ENCODE measurements around the gene TOMM22. TPM values are rescaled to one million over a fixed set of nuclear protein-coding genes. Genes with fewer than 3 reads are reported as not detected.

The TOMM22 gene
- total RNA-seq, 1 donor from 2014 or later: 58.8 TPM

GRCh38 chr22:38696606-38697424 is 15.1 kb downstream of the TOMM22 start:
- no peak for DNase-seq

- no peak for DNase-seq
These were observed 15.8 kb downstream of the TOMM22 start for GRCh38 chr22:38697425-38698089.

- DNase-seq: no peak
These were observed 16.8 kb downstream of the TOMM22 start for GRCh38 chr22:38698407-38699094.

- DNase-seq: no peak
These were observed 17.4 kb downstream of the TOMM22 start for GRCh38 chr22:38699143-38699542.

GRCh38 chr22:38699784-38700183 is 18.0 kb downstream of the TOMM22 start:
- DNase-seq: peak; percentile 34

GRCh38 chr22:38700270-38700788 is 18.6 kb downstream of the TOMM22 start:
- DNase-seq: no peak

GRCh38 chr22:38700789-38701628 is 19.3 kb downstream of the TOMM22 start, which contains the start of gene JOSD1:
JOSD1 (minus strand) TSS chr22:38700943; CDS start chr22:38699987, 956 bp downstream.
- DNase-seq: peak; percentile 97

GRCh38 chr22:38704654-38705234 is 23.0 kb downstream of the TOMM22 start:
- DNase-seq: peak; percentile 24

- DNase-seq: peak; percentile 100
These were observed 23.7 kb downstream of the TOMM22 start, which contains the start of gene GTPBP1 for GRCh38 chr22:38705235-38706100. GTPBP1 (plus strand) TSS chr22:38705944; CDS start chr22:38705956, 12 bp downstream.

- DNase-seq: peak; percentile 66
These were observed 24.5 kb downstream of the TOMM22 start for GRCh38 chr22:38706101-38706900.

GRCh38 chr22:38706901-38707195 is 25.1 kb downstream of the TOMM22 start:
- no peak for DNase-seq

GRCh38 chr22:38707346-38707745 is 25.6 kb downstream of the TOMM22 start:
- DNase-seq: no peak

GRCh38 chr22:38707984-38708383 is 26.2 kb downstream of the TOMM22 start:
- DNase-seq: no peak

- DNase-seq: no peak
These were observed 27.5 kb downstream of the TOMM22 start for GRCh38 chr22:38709306-38709705.

- DNase-seq: no peak
These were observed 28.6 kb downstream of the TOMM22 start for GRCh38 chr22:38710351-38710750.

- DNase-seq: no peak
These were observed 29.1 kb downstream of the TOMM22 start for GRCh38 chr22:38710866-38711265.

GRCh38 chr22:38712486-38713207 is 30.9 kb downstream of the TOMM22 start:
- no peak for DNase-seq

GRCh38 chr22:38713921-38714320 is 32.2 kb downstream of the TOMM22 start:
- no peak for DNase-seq
